ENCODE measurements around the gene SPOCK2. TPM values are rescaled to one million over a fixed set of nuclear protein-coding genes. Genes with fewer than 3 reads are reported as not detected.

Gene SPOCK2
- total RNA-seq, 1 donor, result 0.36 TPM

GRCh38 chr10:72012796-72013195 is 75.6 kb downstream of the SPOCK2 start:
- DNase-seq (ENCODE audit: insufficient read length, low spot score, missing footprints), result peak; percentile 8
- Histone ChIP-seq H2AFZ (ENCODE audit: low read length) (no peak overlapping the region), H3K79me2 (ENCODE audit: insufficient read depth, low read length) (peaks cover 21% of the 10 kb centered on the region), H3K4me1 (ENCODE audit: insufficient read depth, low read length) (peaks cover 28% of the 10 kb centered on the region), H4K20me1 (ENCODE audit: insufficient read depth, low read length) (peaks cover 10% of the 10 kb centered on the region), H3K4me3 (ENCODE audit: insufficient read depth, low read length) (no peak overlapping the region), H3K9me3 (ENCODE audit: low read depth, low read length) (no peaks in the 10 kb centered on the region), H3K36me3 (ENCODE audit: insufficient read depth, low read length) (peaks cover 25% of the 10 kb centered on the region), H3K4me2 (ENCODE audit: insufficient read depth, low read length) (no peak overlapping the region), H3K27me3 (ENCODE audit: insufficient read depth, low read length) (no peaks in the 10 kb centered on the region), H3K27ac (ENCODE audit: low read depth, low read length) (no peak overlapping the region)
- no peak for TF ChIP-seq CTCF (IDR thresholded peaks at IDR 0.05; ENCODE audit: extremely low read depth, low read depth, low read length)

GRCh38 chr10:72011976-72012512 is 76.3 kb downstream of the SPOCK2 start:
- Histone ChIP-seq H3K36me3 (ENCODE audit: insufficient read depth, low read length) (peaks cover 33% of the 10 kb centered on the region), H3K27me3 (ENCODE audit: insufficient read depth, low read length) (no peaks in the 10 kb centered on the region), H3K4me1 (ENCODE audit: insufficient read depth, low read length) (peaks cover 22% of the 10 kb centered on the region), H4K20me1 (ENCODE audit: insufficient read depth, low read length) (peaks cover 12% of the 10 kb centered on the region), H3K9me3 (ENCODE audit: low read depth, low read length) (no peaks in the 10 kb centered on the region), H2AFZ (ENCODE audit: low read length) (no peak overlapping the region), H3K27ac (ENCODE audit: low read depth, low read length) (no peak overlapping the region), H3K4me3 (ENCODE audit: insufficient read depth, low read length) (no peak overlapping the region), H3K4me2 (ENCODE audit: insufficient read depth, low read length) (no peak overlapping the region), H3K79me2 (ENCODE audit: insufficient read depth, low read length) (peaks cover 29% of the 10 kb centered on the region)
- no peak for TF ChIP-seq CTCF (IDR thresholded peaks at IDR 0.05; ENCODE audit: extremely low read depth, low read depth, low read length)
- DNase-seq (ENCODE audit: insufficient read length, low spot score, missing footprints), result peak; percentile 56

- no peak overlapping the region for H3K4me2 ChIP-seq (ENCODE audit: insufficient read depth, low read length)
- TF ChIP-seq CTCF (IDR thresholded peaks at IDR 0.05; ENCODE audit: extremely low read depth, low read depth, low read length), result no peak
- H3K36me3 ChIP-seq (ENCODE audit: insufficient read depth, low read length), result peaks cover 33% of the 10 kb centered on the region
- peaks cover 35% of the 10 kb centered on the region for H3K79me2 ChIP-seq (ENCODE audit: insufficient read depth, low read length)
- peaks cover 12% of the 10 kb centered on the region for H4K20me1 ChIP-seq (ENCODE audit: insufficient read depth, low read length)
- peak; percentile 32 for DNase-seq (ENCODE audit: insufficient read length, low spot score, missing footprints)
- no peak overlapping the region for H3K4me3 ChIP-seq (ENCODE audit: insufficient read depth, low read length)
- H3K27me3 ChIP-seq (ENCODE audit: insufficient read depth, low read length), result no peaks in the 10 kb centered on the region
- no peaks in the 10 kb centered on the region for H3K9me3 ChIP-seq (ENCODE audit: low read depth, low read length)
- no peak overlapping the region for H3K27ac ChIP-seq (ENCODE audit: low read depth, low read length)
- H3K4me1 ChIP-seq (ENCODE audit: insufficient read depth, low read length), result peaks cover 21% of the 10 kb centered on the region
- H2AFZ ChIP-seq (ENCODE audit: low read length), result no peak overlapping the region
Observed at GRCh38 chr10:72011468-72011867, 76.9 kb downstream of the SPOCK2 start.

GRCh38 chr10:72011016-72011415 is 77.3 kb downstream of the SPOCK2 start:
- Histone ChIP-seq H3K4me2 (ENCODE audit: insufficient read depth, low read length) (no peak overlapping the region), H2AFZ (ENCODE audit: low read length) (no peak overlapping the region), H3K27me3 (ENCODE audit: insufficient read depth, low read length) (no peaks in the 10 kb centered on the region), H3K4me3 (ENCODE audit: insufficient read depth, low read length) (no peak overlapping the region), H4K20me1 (ENCODE audit: insufficient read depth, low read length) (peaks cover 13% of the 10 kb centered on the region), H3K79me2 (ENCODE audit: insufficient read depth, low read length) (peaks cover 39% of the 10 kb centered on the region), H3K9me3 (ENCODE audit: low read depth, low read length) (no peaks in the 10 kb centered on the region), H3K4me1 (ENCODE audit: insufficient read depth, low read length) (peaks cover 21% of the 10 kb centered on the region), H3K27ac (ENCODE audit: low read depth, low read length) (no peak overlapping the region), H3K36me3 (ENCODE audit: insufficient read depth, low read length) (peaks cover 38% of the 10 kb centered on the region)
- peak; percentile 30 for DNase-seq (ENCODE audit: insufficient read length, low spot score, missing footprints)
- TF ChIP-seq CTCF (IDR thresholded peaks at IDR 0.05; ENCODE audit: extremely low read depth, low read depth, low read length), result no peak

All from osteoblast (primary cell).